GM12873 (cell line): ENCODE results near the gene SLC22A9.

Experiments
- TF ChIP-seq, protein P1 (sequence below): IDR thresholded peaks from 2 replicates; pipeline ENCODE4 v1.5.1; 2012; ENCODE audit warnings: low read depth, mild to moderate bottlenecking, moderate library complexity, low read length, control low read depth; ENCODE audit not compliant: insufficient read depth; ENCODE audit errors: missing control alignments

Gene SLC22A9

DNA sequence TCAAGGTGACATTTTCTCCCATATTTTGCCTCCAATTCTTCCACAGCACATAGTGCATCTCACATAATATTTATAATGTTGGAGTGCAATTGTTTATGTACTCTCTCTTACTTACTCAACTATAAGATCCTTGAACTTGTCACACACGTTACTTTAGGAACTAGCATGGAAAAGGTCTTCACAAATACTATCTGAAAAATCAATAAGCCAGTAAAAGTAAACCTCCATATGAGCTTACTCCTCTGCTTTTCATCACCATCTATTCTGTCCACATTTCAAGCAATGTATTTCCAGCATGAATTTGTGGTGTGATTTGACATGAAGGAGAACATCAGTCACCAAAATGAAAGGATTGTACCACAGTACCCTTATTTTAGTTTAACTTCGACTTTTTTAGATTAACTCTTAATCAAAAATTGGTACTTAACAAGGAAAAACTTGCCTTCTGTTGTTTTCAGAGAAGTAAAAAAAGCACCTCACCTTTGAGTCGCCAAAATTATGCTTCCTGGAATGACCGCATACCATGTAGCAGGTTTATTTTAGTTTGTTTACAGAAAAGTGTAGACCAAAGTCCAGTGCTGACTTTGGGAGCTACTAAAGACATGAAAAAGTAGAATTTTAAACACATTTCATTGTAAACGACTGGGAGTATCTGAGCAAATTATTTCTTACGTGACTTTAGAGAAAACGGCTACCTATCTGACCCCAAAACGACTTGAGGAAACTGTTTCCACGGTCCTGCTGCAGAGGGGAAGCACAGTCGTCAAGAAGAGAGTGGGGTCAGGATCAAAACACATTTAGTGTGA, at the start of gene SLC22A9:
Gene SLC22A9, plus strand, starts transcription at position 621 of the 806 bp plus-strand sequence. CDS start 272 bp downstream, outside the sequence.
- TF ChIP-seq, protein P1, sequence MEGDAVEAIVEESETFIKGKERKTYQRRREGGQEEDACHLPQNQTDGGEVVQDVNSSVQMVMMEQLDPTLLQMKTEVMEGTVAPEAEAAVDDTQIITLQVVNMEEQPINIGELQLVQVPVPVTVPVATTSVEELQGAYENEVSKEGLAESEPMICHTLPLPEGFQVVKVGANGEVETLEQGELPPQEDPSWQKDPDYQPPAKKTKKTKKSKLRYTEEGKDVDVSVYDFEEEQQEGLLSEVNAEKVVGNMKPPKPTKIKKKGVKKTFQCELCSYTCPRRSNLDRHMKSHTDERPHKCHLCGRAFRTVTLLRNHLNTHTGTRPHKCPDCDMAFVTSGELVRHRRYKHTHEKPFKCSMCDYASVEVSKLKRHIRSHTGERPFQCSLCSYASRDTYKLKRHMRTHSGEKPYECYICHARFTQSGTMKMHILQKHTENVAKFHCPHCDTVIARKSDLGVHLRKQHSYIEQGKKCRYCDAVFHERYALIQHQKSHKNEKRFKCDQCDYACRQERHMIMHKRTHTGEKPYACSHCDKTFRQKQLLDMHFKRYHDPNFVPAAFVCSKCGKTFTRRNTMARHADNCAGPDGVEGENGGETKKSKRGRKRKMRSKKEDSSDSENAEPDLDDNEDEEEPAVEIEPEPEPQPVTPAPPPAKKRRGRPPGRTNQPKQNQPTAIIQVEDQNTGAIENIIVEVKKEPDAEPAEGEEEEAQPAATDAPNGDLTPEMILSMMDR, result no peak

DNA sequence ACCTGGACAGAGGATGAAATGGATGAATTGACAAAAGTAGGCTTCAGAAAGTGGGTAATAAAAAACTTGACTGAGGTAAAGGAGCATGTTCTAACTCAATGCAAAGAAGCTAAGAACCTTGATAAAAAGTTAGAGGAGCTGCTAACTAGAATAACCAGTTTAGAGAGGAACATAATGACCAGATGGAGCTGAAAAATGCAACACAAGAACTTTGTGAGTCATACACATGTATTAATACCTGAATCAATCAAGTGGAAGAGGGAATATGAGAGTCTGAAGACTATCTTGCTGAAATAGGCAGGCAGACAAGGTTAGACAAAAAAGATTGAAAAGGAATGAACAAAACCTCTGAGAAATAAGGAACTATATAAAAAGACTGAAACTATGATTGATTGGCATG, 47.9 kb upstream of the SLC22A9 start:
- TF ChIP-seq, protein P1, result no peak

DNA sequence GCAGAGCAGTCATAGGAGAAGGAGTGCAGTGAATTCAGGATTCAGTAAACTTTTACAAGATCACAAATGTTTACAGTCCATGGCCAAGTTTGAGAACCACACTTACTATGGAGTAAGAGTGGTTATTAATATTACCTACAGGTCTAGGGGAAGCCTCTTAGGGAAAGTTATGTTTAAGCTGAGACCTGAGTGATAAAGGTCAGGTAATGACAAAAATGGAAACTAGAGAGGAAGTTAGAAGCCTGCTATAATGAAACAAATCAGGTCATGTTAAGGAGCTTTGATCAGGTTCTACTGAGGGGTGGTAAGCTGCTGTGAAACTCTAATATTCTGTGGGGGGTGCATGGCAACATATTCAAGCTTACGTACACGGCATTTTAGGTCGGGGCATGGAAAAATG, 32.5 kb upstream of the SLC22A9 start:
- TF ChIP-seq, protein P1, result no peak

DNA sequence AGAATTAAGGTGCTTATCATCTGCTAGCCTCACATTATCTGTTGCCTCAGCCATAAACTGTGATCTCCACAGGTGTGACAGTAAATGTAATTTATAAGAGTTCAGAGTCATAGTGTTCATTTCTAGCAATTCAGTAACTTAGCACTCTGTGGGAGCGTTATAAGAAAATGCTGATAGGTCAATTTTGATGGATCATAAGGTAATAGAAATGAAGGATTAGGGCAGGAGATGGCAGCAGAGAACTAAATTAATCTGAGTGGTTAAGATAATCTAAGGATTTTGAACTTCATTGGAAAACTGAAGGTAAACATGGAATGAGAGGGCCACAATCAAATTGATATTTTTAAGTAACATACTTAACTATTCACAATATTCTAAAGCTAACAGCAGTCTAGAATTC, 26.5 kb upstream of the SLC22A9 start:
- TF ChIP-seq, protein P1, result no peak

DNA sequence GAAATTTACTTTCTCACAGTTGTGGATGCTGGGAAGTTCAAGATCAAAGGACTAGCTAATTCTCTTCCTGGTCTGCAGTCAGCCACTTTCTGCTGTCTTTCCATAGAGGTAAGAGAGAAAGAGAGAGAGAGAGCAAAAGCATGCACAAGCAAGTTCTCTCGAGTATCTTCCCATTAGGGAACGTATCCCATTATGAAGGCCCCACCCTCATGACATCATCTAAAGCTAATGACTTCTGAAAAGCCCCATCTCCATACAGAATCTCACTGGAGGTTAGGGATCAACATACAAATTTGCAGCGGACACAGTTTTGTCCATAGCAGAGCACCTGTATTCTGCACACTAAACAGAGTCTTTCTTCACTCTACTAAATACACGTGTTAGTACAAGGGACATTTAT, 17.4 kb upstream of the SLC22A9 start:
- TF ChIP-seq, protein P1, result no peak

DNA sequence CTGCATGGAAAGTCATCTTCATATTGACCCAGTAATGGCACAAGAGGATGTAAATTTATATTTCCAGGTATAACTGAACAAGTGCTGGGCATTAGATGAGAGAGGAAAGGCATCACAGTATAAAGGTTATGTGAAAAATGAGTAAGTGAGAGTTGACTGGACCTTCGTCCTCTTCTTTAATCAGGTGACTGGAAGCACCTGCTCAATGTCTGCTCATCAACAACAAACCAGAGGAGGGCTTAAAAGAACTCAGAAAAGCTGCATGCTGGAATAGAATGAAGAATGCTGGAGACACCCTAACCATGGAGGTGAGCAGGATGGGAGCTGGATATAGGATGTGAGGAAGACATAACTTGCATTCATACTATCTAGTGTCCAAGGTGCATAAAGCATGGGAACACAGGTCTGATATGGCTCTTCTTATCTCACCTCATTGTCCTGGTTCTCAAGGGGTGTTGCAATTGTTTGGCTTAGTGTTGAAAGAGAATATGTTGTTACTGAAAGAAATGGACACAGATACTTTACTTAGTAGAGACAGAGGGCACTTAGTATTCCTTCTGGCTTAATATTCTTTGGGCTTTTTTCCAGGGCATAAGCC, 7.3 kb upstream of the SLC22A9 start:
- TF ChIP-seq, protein P1, result no peak

GRCh38 chr11:63369971-63370588, 495 bp downstream of the SLC22A9 start:
- TF ChIP-seq, protein P1, result no peak
